ENCODE results near the gene SLC6A4. TPM values are rescaled to one million over a fixed set of nuclear protein-coding genes. Genes with fewer than 3 reads are reported as not detected.
"Not testable (repeated sequence)": the region's sequence is repeated elsewhere in the genome, so short reads cannot be mapped to it uniquely, and the experiment has no call there.

SLC6A4 gene
- total RNA-seq, 1 experiment from 2014 or later = 0.02 TPM

DNA sequence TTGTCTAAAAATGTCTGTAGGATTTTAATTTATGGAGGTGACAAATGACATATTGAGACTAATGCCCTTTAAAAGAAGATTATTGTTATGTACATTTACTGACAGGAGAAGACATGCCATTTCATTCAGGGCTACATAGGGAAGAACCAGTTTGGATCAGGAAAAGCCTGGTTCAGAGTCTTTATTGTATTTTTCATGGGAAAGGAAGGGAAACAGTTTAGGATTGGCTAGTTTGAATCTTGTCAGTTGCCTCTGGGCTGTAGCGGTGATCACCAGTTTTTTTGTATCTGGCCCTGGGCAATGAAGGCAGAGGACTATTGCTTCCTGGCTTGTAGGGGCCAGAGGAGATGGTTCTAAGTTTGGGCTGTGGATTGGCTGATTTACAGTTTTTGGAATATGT is 87.1 kb downstream of the SLC6A4 start:
- H3K36me3 Mint-ChIP-seq (ENCODE audit: insufficient read depth in 1 of 3, low read depth in 3 of 3) = peaks cover 3 to 13% (median 11%) of the 10 kb centered on the region in 3 experiments; a peak in 5 of 7 replicates
- Histone ChIP-seq H4K20me1 (ENCODE audit: control insufficient read depth, insufficient read depth, insufficient read length) (peaks cover under 1% of the 10 kb centered on the region), H3K79me1 (ENCODE audit: insufficient read depth, low read depth, low read length, poor library complexity, severe bottlenecking) (no peaks in the 10 kb centered on the region), H2BK20ac (ENCODE audit: low read depth, low read length, poor library complexity, severe bottlenecking) (no peak overlapping the region), H3K14ac (ENCODE audit: insufficient read depth, low read length) (no peak overlapping the region), H3T11ph (ENCODE audit: low read length) (no peak overlapping the region), H4K91ac (ENCODE audit: insufficient read length, low read depth, low read length) (no peak overlapping the region), H3K4me1 (ENCODE audit: insufficient read depth, low read length) (no peaks in the 10 kb centered on the region), H3K27ac (ENCODE audit: insufficient read length, low read depth, low read length) (no peak overlapping the region), H2BK5ac (ENCODE audit: insufficient read length, low read length) (no peak overlapping the region), H2AFZ (ENCODE audit: low read length) (no peak overlapping the region), H3K27me3 (ENCODE audit: insufficient read depth, low read length) (no peaks in the 10 kb centered on the region), H2AK5ac (ENCODE audit: insufficient read length, low read length) (no peak overlapping the region), H3K18ac (ENCODE audit: insufficient read length, low read depth, low read length) (no peak overlapping the region), H3K4ac (ENCODE audit: low read depth, low read length) (no peak overlapping the region), H3K23ac (ENCODE audit: insufficient read length, low read depth, low read length) (no peak overlapping the region), H3K56ac (ENCODE audit: insufficient read length, low read depth, low read length) (no peak overlapping the region), H4K8ac (replicated peaks; ENCODE audit: insufficient read length, low read depth, low read length) (no peak overlapping the region), H2BK120ac (ENCODE audit: low read depth, low read length, poor library complexity, severe bottlenecking) (no peak overlapping the region), H3K79me2 (ENCODE audit: insufficient read depth, low read length) (peaks cover under 1% of the 10 kb centered on the region; the same call in 1 of the 2 replicates), H4K5ac (ENCODE audit: insufficient read length, low read depth, low read length) (no peak overlapping the region), H3K4me2 (ENCODE audit: insufficient read depth, insufficient read length, low read length) (no peak overlapping the region), H3K9me3 (ENCODE audit: control insufficient read depth, low read depth, low read length) (no peaks in the 10 kb centered on the region), H2BK15ac (ENCODE audit: low read depth, low read length) (no peak overlapping the region), H3K23me2 (ENCODE audit: insufficient read length, low read depth, low read length, poor library complexity, severe bottlenecking) (no peaks in the 10 kb centered on the region), H3K9ac (ENCODE audit: extremely low read depth, insufficient read length, low read length) (no peak overlapping the region), H2BK12ac (ENCODE audit: insufficient read length, low read depth, low read length) (no peak overlapping the region)
- no peak for DNase-seq
- no peaks in the 10 kb centered on the region for H3K9me3 Mint-ChIP-seq
- no peak overlapping the region for H3K4me3 Mint-ChIP-seq
- peaks cover 0 to 5% of the 10 kb centered on the region in 2 experiments; a peak in 2 of 4 replicates for H3K4me1 Mint-ChIP-seq
- TF ChIP-seq, protein P1, sequence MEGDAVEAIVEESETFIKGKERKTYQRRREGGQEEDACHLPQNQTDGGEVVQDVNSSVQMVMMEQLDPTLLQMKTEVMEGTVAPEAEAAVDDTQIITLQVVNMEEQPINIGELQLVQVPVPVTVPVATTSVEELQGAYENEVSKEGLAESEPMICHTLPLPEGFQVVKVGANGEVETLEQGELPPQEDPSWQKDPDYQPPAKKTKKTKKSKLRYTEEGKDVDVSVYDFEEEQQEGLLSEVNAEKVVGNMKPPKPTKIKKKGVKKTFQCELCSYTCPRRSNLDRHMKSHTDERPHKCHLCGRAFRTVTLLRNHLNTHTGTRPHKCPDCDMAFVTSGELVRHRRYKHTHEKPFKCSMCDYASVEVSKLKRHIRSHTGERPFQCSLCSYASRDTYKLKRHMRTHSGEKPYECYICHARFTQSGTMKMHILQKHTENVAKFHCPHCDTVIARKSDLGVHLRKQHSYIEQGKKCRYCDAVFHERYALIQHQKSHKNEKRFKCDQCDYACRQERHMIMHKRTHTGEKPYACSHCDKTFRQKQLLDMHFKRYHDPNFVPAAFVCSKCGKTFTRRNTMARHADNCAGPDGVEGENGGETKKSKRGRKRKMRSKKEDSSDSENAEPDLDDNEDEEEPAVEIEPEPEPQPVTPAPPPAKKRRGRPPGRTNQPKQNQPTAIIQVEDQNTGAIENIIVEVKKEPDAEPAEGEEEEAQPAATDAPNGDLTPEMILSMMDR (conservative IDR thresholded peaks at IDR 0.05) = no peak
- H3K27me3 Mint-ChIP-seq (ENCODE audit: low read depth) = no peaks in the 10 kb centered on the region
- WGBS (ENCODE audit: extremely low coverage, insufficient read length, low lambda C conversion rate) = no CpG with 5 or more reads among the region's 1 CpG
- peak overlapping the region in 2 of 3 experiments; percentile 44 to 47; a peak in 3 of 7 replicates for H3K27ac Mint-ChIP-seq

- H3K27me3 Mint-ChIP-seq (ENCODE audit: low read depth); H3K18ac ChIP-seq (ENCODE audit: insufficient read length, low read depth, low read length); H2BK12ac ChIP-seq (ENCODE audit: insufficient read length, low read depth, low read length); DNase-seq; H2AFZ ChIP-seq (ENCODE audit: low read length); H3K4me3 Mint-ChIP-seq; H3K4me1 Mint-ChIP-seq; H2BK15ac ChIP-seq (ENCODE audit: low read depth, low read length); H2BK5ac ChIP-seq (ENCODE audit: insufficient read length, low read length); H3K56ac ChIP-seq (ENCODE audit: insufficient read length, low read depth, low read length); H3K27ac ChIP-seq (ENCODE audit: insufficient read length, low read depth, low read length); H3K9ac ChIP-seq (ENCODE audit: extremely low read depth, insufficient read length, low read length); H4K91ac ChIP-seq (ENCODE audit: insufficient read length, low read depth, low read length); H4K20me1 ChIP-seq (ENCODE audit: control insufficient read depth, insufficient read depth, insufficient read length); H3K23me2 ChIP-seq (ENCODE audit: insufficient read length, low read depth, low read length, poor library complexity, severe bottlenecking); H4K5ac ChIP-seq (ENCODE audit: insufficient read length, low read depth, low read length); H3T11ph ChIP-seq (ENCODE audit: low read length); H2BK20ac ChIP-seq (ENCODE audit: low read depth, low read length, poor library complexity, severe bottlenecking); H3K4ac ChIP-seq (ENCODE audit: low read depth, low read length); H2AK5ac ChIP-seq (ENCODE audit: insufficient read length, low read length); H3K23ac ChIP-seq (ENCODE audit: insufficient read length, low read depth, low read length); H3K79me1 ChIP-seq (ENCODE audit: insufficient read depth, low read depth, low read length, poor library complexity, severe bottlenecking); H3K4me1 ChIP-seq (ENCODE audit: insufficient read depth, low read length); H3K9me3 ChIP-seq (ENCODE audit: control insufficient read depth, low read depth, low read length); H3K27me3 ChIP-seq (ENCODE audit: insufficient read depth, low read length); H3K79me2 ChIP-seq (ENCODE audit: insufficient read depth, low read length); H3K14ac ChIP-seq (ENCODE audit: insufficient read depth, low read length); H2BK120ac ChIP-seq (ENCODE audit: low read depth, low read length, poor library complexity, severe bottlenecking); H4K8ac ChIP-seq (replicated peaks; ENCODE audit: insufficient read length, low read depth, low read length); H3K4me2 ChIP-seq (ENCODE audit: insufficient read depth, insufficient read length, low read length); H3K9me3 Mint-ChIP-seq: not testable (repeated sequence)
- H3K27ac Mint-ChIP-seq = peak overlapping the region in 1 of 3 experiments; percentile 47; a peak in 2 of 7 replicates
- peaks cover 3 to 11% (median 9%) of the 10 kb centered on the region in 3 experiments; a peak in 5 of 7 replicates for H3K36me3 Mint-ChIP-seq (ENCODE audit: insufficient read depth in 1 of 3, low read depth in 3 of 3)
- WGBS (ENCODE audit: extremely low coverage, insufficient read length, low lambda C conversion rate) = no CpG with 5 or more reads among the region's 6 CpGs
These were observed 87.6 kb downstream of the SLC6A4 start for GRCh38 chr17:30147860-30148259.

Measured in H9 (cell line).